Upper lobe of right lung (tissue), 1 donor: ENCODE measurements around the gene CCDC81. TPM values are rescaled to one million over a fixed set of nuclear protein-coding genes. Genes with fewer than 3 reads are reported as not detected.
"Not testable (repeated sequence)": the region's sequence is repeated elsewhere in the genome, so short reads cannot be mapped to it uniquely, and the experiment has no call there.

Experiments
- ATAC-seq: fragments of 200-7000 bp; cut with Tn5 transposase; one replicate; pipeline ENCODE4 v1.9.1; 2020; ENCODE audit warnings: mild to moderate bottlenecking, moderate library complexity
- DNase-seq: peaks from one replicate; pipeline ENCODE4 v3.0.0-alpha.2; 2020
- H3K27ac ChIP-seq: fragments of 200-600 bp; one replicate; pipeline ENCODE4 v1.8.0; 2022
- H3K27me3 ChIP-seq: fragments of 200-600 bp; one replicate; pipeline ENCODE4 v1.8.0; 2022; ENCODE audit warnings: mild to moderate bottlenecking
- H3K36me3 ChIP-seq: fragments of 200-600 bp; one replicate; pipeline ENCODE4 v1.8.0; 2022
- H3K4me1 ChIP-seq: fragments of 200-600 bp; one replicate; pipeline ENCODE4 v1.8.0; 2022
- H3K4me3 ChIP-seq: fragments of 200-600 bp; one replicate; pipeline ENCODE4 v1.8.0; 2022; ENCODE audit warnings: mild to moderate bottlenecking
- H3K9me3 ChIP-seq: fragments of 200-600 bp; one replicate; pipeline ENCODE4 v1.8.0; 2022
- CTCF ChIP-seq: fragments of 200-600 bp; IDR thresholded peaks from one replicate; pipeline ENCODE4 v1.8.0; 2022; ENCODE audit warnings: antibody characterized with exemption
- intact Hi-C: fragments of 100-400 bp; cut with DNase I; formaldehyde crosslinking; loops from one replicate; pipeline ENCODE4 v1.11.0; 2022
- total RNA-seq: library from RNA; stranded (reverse); fragmentation: NEBNext Ultra II Directional; extraction: Animal tissue kit (Norgen Biotek cat#: 25700); gene quantifications from one replicate; pipeline ENCODE4 v1.2.1, GENCODE V29; 2021
- donor health status: DM: no; HTN: yes; CAD: no; lungs with severe emphysema.

CCDC81 gene
- total RNA-seq, 1 donor from 2014 or later = 0.38 TPM

GRCh38 chr11:86427441-86427840 lies 52.8 kb downstream of the CCDC81 start:
- intact Hi-C loops = no loop called here
- no peak for TF ChIP-seq CTCF
- peaks cover 8% of the 10 kb centered on the region for H3K9me3 ChIP-seq

GRCh38 chr11:86431258-86431657 lies 56.6 kb downstream of the CCDC81 start:
- DNase-seq (no peak), ATAC-seq (peak; percentile 26)
- H3K4me3 ChIP-seq = no peak overlapping the region
- TF ChIP-seq CTCF = no peak
- intact Hi-C loops = no loop called here
- no peak overlapping the region for H3K27ac ChIP-seq
- peaks cover 8% of the 10 kb centered on the region for H3K9me3 ChIP-seq
- no peaks in the 10 kb centered on the region for H3K4me1 ChIP-seq
- no peaks in the 10 kb centered on the region for H3K36me3 ChIP-seq
- H3K27me3 ChIP-seq = no peaks in the 10 kb centered on the region

More at GRCh38 chr11:86427441-86427840, 52.8 kb downstream of the CCDC81 start:
- no peaks in the 10 kb centered on the region for H3K4me1 ChIP-seq
- H3K36me3 ChIP-seq = no peaks in the 10 kb centered on the region
- DNase-seq (no peak), ATAC-seq (no peak)
- no peak overlapping the region for H3K4me3 ChIP-seq
- no peak overlapping the region for H3K27ac ChIP-seq
- no peaks in the 10 kb centered on the region for H3K27me3 ChIP-seq

- H3K27me3 ChIP-seq, H3K4me1 ChIP-seq, H3K27ac ChIP-seq, H3K9me3 ChIP-seq, DNase-seq, intact Hi-C loops, H3K4me3 ChIP-seq, ATAC-seq, H3K36me3 ChIP-seq: not testable (repeated sequence)
Observed at GRCh38 chr11:86433361-86434095, 58.8 kb downstream of the CCDC81 start.

- H3K4me1 ChIP-seq = no peaks in the 10 kb centered on the region
- no peak overlapping the region for H3K27ac ChIP-seq
- H3K9me3 ChIP-seq = no peaks in the 10 kb centered on the region
- DNase-seq (no peak), ATAC-seq (no peak)
- no peak overlapping the region for H3K4me3 ChIP-seq
- intact Hi-C loops = no loop called here
- H3K36me3 ChIP-seq = no peaks in the 10 kb centered on the region
- TF ChIP-seq CTCF = no peak
- no peaks in the 10 kb centered on the region for H3K27me3 ChIP-seq
Observed at GRCh38 chr11:86435711-86436110, 61.0 kb downstream of the CCDC81 start.

GRCh38 chr11:86438685-86439084 lies 64.0 kb downstream of the CCDC81 start:
- H3K4me3 ChIP-seq = no peak overlapping the region
- no peaks in the 10 kb centered on the region for H3K36me3 ChIP-seq
- TF ChIP-seq CTCF = no peak
- H3K4me1 ChIP-seq = no peaks in the 10 kb centered on the region
- intact Hi-C loops = no loop called here
- no peak for ATAC-seq
- H3K27ac ChIP-seq = no peak overlapping the region
- no peaks in the 10 kb centered on the region for H3K27me3 ChIP-seq
- DNase-seq = no peak
- H3K9me3 ChIP-seq = no peaks in the 10 kb centered on the region

GRCh38 chr11:86440305-86440716 lies 65.6 kb downstream of the CCDC81 start:
- no peak for TF ChIP-seq CTCF
- ATAC-seq (peak; percentile 27), DNase-seq (no peak)
- H3K4me3 ChIP-seq = no peak overlapping the region
- H3K4me1 ChIP-seq = no peaks in the 10 kb centered on the region
- H3K27ac ChIP-seq = no peak overlapping the region
- no peaks in the 10 kb centered on the region for H3K36me3 ChIP-seq
- H3K9me3 ChIP-seq = no peaks in the 10 kb centered on the region
- H3K27me3 ChIP-seq = no peaks in the 10 kb centered on the region
- intact Hi-C loops = no loop called here
